ENCODE measurements around the gene C3.
"Not testable (repeated sequence)": the region's sequence is repeated elsewhere in the genome, so short reads cannot be mapped to it uniquely, and the experiment has no call there.

The C3 gene

DNA sequence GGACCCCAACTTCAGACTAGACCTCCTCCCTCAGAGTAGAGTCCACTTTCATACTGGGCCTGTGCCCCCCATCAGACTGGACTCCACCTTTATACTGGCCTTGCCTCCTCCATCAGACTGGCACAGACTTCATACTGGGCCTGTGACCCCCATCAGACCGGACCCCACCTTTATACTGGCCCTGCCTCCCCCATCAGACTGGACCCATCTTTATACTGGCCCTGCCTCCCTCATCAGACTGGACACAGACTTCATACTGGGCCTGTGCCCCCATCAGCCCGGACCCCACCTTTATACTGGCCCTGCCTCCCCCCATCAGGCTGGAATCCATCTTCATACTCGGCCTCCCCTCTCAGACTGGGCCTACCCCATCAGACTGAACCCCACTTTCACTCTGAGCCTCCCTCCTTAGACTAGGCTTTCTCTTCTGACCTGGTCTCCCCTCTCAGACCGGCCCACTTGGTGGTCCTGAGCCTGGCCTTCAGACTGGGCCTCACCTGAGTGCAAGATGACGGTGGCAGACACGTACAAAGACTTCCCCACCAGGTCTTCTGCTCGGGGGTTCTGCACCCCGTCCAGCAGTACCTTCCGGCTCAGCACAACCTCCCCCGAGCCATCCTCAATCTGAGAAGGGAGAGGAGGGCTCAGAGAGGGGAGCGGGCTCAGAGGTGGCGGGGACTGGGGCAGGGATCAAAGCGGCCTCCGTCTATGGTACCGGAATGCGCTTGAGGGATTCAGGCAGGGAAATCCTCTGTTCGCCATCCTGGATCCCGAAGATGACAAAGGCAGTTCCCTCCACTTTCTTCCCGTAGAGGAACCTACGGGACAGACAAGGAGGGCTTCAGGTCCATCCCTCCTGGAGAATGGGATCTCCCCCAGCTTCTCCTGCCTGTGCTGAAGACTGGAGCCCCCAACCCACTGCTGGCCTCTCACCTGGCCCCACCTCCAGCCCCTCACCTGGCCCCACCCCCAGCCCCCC, 7.5 kb downstream of the C3 start:
- no peak for DNase-seq (ENCODE audit: low spot score)

DNA sequence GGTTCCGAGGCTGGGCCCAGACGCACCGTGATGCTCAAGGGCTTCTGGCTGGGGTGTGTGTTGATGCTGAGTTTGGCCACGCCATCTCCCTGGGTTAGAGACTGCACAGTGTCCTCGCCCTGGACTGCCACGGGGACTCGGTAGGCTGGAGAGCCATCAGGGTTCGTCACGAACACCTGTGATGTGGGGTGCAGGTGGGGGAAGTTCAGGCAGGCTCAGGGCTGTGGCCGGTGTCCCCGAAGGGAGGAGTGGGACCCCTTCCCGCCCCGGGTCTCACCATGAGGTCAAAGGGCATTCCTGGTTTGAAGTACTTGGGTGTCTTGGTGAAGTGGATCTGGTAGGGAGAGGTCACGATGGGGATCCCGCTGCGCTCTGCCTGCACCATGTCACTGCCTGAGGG, 8.2 kb downstream of the C3 start:
- no peak for DNase-seq (ENCODE audit: low spot score)

DNA sequence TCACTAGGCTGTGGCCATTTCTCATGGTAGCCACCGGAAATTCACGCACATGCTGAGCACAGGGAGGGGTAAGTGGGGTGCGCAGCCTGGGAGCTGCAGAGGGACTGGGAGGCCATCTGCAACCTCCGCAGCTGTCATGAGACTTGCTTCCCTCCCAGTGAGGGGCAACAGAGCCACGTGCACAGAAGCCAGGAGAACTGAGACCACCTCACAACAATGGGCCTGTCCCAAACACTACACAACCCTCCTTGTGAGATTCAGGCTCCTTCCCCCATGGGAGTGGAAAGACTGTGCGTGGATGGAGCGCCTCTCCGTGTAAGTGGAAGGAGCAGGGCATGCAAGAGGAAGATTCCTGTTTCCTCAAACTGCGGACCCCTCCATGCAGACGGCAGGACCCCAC, 8.8 kb downstream of the C3 start:
- no peak for DNase-seq (ENCODE audit: low spot score)

DNA sequence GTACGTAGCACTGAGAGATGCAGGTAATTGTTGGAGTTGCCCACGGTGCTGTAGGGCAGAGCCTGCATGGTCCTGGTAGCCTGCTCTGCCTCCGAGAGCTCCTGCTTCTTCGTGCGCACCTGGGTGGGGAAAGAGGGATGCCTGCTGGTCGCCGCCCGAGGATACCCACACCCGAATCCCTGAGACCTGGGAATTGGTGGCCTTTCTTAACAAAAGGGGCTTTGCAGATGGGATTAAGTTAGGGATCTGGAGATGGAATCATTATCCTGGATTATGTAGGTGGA, 9.4 kb downstream of the C3 start:
- DNase-seq (ENCODE audit: low spot score), result no peak

DNA sequence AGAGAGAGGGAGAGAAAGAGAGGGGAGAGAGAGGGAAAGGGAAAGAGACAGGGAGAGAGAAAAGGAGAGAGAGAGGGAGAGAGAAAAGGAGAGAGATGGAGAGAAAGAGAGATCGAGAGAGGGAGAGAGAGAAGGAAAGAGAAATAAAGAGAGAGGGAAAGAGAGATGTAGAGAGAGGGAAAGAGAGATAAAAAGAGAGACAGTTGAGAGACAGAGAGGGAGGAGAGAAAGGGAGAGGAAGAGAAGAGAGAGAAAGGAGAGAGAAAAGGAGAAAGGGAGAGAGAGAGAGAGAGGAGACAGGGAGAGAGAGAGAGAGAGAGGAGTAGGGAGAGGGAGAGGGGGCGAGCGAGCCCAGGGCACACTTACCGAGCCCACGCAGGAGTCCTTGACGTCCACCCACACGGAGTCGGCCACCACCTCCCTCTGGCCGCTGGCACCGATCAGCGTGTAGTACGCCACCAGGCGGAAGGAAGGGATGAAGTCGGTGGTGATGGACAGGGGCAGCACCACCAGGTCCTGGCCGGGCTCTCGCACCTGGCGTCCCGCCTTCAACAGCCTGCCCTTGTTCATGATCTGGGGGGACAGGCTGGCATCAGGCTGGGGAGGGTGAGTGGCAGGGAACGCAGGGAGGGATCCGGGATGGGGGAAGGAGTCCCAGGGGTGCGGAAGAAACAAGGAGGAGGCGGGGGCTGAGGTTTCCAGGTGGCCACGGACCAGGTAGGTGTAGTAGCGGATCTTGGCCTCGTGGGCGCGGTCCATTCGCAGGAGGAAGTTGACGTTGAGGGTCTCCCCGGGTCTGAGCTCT, 10.0 kb downstream of the C3 start:
- DNase-seq (ENCODE audit: low spot score), result peak; percentile 55

DNA sequence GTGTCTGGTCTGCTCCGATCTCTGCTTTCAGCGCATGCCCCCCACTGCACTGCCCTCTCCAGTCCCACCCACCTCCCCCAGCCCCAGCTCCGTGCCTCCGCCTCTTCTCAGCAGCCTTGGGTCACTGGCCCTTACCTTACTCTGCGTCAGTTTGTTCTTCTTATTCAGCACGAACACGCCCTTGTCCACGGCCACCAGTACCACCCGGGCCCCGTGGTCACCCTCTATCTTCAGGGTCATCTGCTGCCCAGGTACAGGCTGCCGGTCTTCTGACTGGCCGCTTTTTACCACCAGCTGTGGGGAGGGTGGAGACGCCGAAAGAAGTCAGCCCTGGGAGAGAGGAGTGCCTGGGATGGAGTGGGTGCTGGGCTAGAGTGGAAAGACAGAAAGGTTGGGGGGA, 10.9 kb downstream of the C3 start:
- DNase-seq (ENCODE audit: low spot score), result no peak

DNA sequence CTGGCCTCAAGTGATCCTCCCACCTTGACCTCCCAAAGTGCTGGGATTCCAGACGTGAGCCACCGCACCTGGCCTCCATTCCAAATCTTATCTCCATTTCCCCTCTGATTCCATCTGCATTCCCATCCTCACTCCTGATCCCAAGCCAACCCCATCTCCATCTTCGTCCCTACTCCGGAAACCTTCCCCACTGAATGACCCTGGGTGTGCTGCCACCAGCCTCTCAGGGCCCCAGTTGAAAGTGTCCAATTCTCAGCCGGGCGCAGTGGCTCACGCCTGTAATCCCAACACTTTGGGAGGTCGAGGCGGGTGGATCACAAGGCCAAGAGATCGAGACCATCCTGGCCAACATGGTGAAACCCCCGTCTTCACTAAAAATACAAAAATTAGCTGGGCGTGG, 11.5 kb downstream of the C3 start:
- not testable (repeated sequence) for DNase-seq (ENCODE audit: low spot score)

DNA sequence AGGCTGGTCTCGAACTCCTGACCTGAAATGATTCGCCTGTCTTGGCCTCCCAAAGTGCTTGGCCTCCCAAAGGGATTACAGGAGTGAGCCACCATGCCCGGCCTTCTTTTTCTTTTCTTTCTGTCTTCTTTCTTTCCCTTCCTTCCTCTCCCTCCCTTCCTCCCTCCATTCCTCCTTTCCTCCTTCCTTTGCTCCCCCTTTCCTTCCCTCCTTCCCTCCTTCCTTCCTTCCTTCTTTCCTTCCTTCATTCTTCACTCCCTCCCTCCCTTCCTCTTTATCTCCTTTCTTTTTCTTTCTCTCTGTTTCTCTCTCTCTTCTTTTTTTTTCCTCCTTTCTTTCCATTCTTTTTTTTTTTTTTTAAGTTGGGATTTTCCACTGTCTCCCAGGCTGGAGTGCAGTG, 12.1 kb downstream of the C3 start:
- DNase-seq (ENCODE audit: low spot score), result no peak

DNA sequence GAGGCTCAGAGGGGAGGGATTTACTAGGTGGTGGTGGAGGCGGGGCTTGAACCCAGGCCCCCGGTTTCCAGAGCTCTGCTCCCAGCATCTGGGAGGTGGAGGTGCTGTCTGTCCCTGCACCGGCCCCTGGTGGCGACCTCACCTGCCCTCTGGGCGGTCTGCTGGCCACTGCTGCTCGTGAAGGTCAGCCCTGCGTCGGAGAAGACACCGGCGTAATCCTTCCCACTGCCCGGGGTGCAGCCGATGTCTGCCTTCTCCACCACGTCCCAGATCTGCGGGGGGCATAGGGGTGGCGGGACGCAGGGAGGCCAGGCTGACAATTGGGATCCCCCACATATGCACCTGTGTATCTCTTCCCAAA, 12.8 kb downstream of the C3 start:
- DNase-seq (ENCODE audit: low spot score), result no peak

DNA sequence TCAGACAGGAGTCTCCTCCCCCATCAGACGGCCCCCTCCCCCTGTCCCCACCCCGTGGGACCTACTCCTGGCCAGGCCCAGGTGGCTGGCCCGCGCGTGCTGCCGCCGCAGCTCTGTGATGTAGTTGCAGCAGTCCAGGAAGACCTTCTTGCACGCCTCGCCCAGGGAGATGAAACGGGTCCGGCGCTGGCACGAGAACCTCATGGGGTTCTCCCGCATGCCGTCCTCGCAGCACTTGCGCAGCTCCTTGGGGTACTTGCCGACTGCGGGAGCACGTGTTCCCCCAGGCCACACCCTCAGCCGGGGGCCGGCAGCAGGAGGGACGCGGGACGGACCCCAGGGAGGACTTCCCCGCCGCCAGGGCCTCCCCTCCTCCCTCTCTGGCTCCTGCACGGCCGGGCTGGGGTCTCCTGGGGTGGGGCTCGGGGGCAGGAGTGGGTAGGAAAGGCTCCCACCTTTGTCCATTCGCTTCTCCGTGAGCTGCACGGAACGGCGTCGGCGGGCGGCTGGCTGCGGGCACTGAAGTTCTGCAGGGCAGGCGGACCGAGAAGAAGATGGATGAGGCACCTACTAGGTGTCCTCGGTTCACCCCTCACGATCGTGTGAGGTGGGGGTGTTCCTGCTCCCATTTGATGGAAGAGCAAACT, 13.3 kb downstream of the C3 start:
- no peak for DNase-seq (ENCODE audit: low spot score)

DNA sequence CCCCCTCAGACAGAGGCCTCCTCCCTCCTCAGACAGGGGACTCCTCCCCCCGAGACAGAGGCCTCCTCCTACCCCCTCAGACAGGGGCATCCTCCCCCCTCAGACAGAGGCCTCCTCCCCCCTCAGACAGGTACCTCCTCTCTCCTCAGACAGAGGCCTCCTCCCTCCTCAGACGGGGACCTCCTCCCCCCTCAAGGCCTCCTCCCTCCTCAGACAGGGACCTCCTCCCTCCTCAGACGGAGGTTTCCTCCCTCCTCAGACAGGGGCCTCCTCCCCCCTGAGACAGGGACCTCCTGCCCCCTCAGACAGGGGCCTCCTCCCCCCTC, 13.9 kb downstream of the C3 start:
- no peak for DNase-seq (ENCODE audit: low spot score)

DNA sequence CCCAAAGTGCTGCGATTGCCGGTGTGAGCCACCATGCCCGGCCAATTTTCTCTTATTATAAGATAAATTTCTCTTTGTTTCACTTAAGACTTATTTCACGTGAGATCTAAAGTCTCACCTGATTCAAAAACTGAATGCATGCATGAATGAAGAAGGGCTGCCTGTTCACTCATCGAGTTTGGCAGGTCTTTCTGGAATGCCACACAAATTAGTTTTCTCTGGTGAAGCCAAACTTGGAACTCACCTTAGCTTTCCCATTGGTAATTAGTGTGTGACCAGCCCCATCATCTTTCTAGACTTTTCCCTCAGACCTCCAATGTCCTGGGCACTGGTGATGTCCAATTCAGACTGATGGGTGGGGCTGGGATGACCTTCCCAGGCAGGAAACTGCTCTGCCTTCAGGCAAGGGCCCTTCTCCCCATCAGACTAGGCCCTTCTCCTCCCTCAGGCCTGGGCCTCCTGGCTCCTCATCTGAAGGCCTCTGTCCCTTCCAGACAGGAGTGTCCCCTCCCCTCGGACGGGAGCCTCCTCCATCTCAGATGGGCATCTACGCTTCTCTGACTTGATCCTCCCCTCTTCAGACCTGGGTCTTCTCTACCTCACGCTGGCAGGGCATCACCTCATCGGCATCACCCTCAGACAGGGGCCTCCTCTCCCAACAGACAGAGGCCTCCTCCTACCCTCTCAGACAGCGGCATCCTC, 14.4 kb downstream of the C3 start:
- no peak for DNase-seq (ENCODE audit: low spot score)

DNA sequence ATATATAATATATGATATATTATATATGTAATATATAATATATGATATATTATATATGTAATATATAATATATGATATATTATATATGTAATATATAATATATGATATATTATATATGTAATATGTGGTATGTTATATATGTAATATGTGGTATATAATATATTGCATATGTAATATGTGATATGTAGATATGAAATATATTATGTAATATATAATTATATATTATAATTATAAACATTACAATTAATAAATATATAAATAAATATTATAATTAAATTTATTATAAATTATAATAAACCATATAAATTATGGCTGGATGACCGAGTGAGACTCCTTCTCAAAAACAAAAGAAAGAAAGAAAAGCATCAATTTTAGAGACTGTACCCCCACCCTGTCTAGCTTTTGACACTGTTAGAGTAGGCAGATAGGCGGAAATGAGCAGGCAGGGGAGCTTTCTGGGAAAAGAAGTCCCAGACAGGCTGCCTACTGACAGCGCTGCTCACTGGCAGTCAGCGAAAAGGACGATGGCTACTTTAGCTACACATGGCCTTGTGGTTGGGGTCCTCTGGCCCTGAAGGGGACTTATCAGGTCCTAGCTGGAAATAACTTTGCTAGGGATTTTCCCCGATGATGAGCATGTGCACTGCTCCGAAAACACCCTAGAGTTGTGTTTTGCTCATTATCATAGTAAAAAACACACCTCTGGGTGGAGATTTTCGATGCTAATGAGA, 19.7 kb downstream of the C3 start:
- DNase-seq (ENCODE audit: low spot score), result no peak

DNA sequence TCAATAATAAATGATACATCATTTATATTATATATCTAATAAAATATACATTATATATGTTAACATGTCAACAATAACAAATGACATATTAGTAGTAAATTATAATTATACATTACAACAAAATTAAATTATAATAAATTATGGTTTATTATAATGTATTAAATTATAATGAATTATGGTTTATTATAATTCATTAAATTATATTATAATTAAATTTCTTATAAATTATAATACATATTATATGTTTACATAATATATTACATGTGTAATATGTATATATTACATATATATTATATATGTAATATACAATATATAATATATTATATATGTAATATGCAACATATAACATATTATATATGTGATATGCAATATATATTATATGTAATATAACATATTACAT, 20.5 kb downstream of the C3 start:
- no peak for DNase-seq (ENCODE audit: low spot score)

DNA sequence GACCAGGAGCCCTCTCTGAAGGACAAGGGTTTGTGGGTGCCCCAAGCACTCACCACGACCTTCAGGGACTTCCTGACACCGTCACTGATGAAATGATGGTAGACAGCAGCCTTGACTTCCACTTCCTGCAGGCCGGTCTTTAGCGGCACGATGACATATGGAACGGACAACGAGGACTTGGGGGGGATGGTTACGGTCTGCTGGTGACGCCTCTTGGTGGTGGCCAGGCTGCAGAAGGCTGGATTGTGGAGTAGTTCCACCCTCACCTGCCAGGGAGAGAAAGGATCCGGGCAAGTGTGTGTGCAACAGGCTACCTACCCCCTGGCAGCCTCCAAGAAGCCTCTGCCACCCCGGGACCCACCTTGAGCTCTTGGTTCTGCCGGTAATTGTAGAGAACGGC, 23.2 kb downstream of the C3 start:
- no peak for DNase-seq (ENCODE audit: low spot score)

DNA sequence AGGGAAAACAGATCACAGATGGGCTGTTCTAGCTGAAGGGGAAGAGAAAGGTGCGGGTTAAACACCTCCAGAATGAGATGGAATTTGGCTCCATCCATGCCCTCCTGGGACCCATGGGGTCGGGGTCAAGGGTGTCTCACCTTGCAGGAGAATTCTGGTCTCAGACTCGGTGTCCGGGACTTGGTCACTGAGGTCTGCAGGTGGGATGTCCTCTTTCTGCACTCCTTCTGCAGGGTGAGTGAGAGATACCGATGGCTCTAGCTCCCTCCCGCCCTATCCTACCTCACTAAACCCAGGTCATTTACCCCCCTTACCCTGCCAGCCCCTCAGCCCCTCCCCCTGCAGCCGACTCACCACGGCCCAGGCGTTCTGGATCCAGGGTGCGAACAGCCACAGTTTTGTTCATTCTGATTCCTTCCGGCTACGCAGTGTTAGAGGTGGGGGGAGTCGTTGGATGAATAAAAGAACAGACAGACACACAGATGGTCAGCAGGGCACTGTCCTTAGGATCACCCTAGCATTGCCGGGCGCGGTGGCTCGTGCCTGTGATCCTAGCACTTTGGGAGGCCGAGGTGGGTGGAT, 24.1 kb downstream of the C3 start:
- DNase-seq (ENCODE audit: low spot score), result no peak

DNA sequence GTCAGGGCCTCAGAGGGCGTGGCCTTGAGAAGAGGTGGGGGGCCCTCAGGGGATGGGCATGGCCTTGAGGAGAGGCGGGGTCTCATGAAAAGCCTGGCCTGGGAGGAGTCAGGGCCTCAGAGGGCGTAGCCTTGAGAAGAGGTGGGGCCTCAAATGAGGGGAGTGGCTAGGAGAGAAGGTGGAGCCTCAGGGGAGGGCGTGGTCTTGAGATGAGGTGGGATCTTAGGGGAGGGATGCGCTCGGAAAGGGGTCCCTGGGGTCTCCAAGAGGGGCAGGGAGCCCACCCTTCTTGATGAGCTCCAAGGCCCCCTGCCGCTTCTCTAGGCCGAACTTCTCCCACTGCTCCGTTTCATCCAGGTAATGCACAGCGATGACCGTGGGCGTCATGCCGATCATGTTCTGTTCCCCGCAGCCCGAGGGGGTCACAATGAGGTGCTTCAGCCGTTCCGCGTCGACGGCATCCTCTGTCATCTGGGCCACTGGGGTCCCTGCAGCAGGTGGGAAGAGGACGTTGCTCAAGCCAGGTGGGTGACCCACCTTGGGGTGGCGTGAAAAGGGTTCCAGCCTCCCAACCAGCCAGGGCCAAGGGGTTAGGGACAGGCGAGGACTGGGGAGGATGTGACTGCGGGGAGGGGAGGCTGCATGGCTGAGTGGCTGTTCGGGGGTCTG, 26.2 kb downstream of the C3 start:
- DNase-seq (ENCODE audit: low spot score), result no peak

DNA sequence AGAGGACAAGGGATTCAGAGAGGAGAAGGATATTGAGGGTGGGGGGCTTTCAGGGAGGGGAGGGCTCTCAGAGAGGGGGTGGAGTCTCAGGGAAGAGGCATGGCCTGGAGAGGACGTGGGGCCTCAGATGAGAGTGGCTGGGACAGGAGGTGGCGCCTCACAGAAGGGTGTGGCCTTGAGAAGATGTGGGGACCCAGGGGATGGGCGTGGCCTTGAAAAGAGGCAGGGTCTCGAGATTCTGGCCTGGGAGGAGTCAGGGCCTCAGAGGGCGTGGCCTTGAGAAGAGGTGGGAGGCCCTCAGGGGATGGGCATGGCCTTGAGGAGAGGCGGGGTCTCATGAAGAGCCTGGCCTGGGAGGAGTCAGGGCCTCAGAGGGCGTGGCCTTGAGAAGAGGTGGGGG, 26.8 kb downstream of the C3 start:
- DNase-seq (ENCODE audit: low spot score), result no peak

DNA sequence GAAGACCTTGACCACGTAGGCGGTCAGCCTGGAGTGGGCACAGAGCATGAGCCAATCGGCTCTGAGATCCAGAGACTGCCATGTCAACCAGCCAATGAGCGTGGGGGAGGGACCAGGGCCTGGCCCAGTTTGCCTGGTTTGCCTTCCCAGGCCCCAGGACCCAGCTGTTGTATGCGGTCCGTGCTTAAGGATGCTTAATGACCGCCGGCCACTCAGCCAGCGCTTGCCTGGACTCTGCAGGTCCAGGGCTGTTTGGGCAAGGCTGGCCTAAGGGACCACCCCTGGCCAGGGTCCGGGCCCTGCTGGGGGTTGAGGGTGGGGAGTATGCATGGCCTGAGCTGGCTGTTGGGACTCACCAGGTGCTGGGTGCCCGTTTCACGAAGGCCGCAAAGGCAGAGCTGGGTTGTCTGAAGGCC, 27.4 kb downstream of the C3 start:
- no peak for DNase-seq (ENCODE audit: low spot score)

DNA sequence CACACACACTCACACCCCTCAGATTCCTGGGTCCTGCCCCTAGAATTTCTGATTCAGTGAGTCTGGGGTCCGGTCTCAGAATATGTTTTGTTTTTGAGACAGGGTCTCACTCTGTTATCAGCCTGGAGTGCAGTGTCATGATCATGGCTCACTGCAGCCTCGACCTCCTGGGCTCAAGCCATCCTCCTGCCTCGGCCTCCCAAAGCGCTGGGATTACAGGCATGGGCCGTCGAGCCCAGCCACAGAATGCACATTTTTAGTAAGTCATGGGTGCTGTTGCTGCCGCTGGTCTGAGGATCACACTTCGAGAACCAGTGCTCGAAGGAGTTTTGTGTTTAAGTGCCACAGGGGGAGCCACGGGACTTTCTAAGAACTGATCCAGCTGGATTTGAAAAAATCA, 28.4 kb downstream of the C3 start:
- no peak for DNase-seq (ENCODE audit: low spot score)

DNA sequence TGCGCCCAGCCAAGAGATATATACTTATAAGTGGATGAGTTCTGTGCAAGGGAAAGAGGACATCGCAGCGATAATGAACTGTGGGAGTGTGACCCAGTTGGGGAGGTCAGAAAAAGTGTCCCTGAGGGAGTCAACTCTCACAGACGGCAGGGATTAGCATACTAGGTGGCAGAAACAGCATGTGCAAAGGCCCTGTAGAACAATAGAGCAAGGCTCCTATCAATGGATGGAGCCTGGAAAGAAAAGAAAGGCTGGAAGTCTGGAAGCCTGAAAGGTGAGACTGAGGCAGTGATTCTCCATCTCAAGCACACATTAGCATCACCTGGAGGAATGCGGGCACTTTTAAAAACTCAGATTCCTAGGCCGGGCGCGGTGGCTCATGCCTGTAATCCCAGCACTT, 29.1 kb downstream of the C3 start:
- no peak for DNase-seq (ENCODE audit: low spot score)

Measured in iPS-NIHi11 (cell line).